ENCODE results near the gene SCN7A. TPM values are rescaled to one million over a fixed set of nuclear protein-coding genes. Genes with fewer than 3 reads are reported as not detected.
"Not testable (repeated sequence)": the region's sequence is repeated elsewhere in the genome, so short reads cannot be mapped to it uniquely, and the experiment has no call there.

The SCN7A gene
- total and polyA plus RNA-seq, 4 donors = 0.05 to 7.9 (median 1.1) TPM

- no peak overlapping the region for H3K9ac ChIP-seq (ENCODE audit: low read depth in 1 of 2, low read length in 2 of 2)
- no peak overlapping the region for H3K27ac ChIP-seq (ENCODE audit: low read depth in 1 of 2, low read length in 2 of 2)
- H3K4me3 ChIP-seq (ENCODE audit: low read depth in 1 of 3, low read length in 3 of 3) = no peak overlapping the region
- H3K9me3 ChIP-seq (ENCODE audit: control insufficient read depth in 4 of 4, low read length in 3 of 4) = no peaks in the 10 kb centered on the region
- H3K27me3 ChIP-seq (ENCODE audit: control insufficient read depth in 4 of 4, insufficient read depth in 4 of 4, low read length in 3 of 4) = no peaks in the 10 kb centered on the region
- TF ChIP-seq CTCF (IDR thresholded peaks at IDR 0.05; ENCODE audit: low read depth, low read length, missing input control) (no peak), EGR1 (IDR thresholded peaks at IDR 0.05; ENCODE audit: low read depth in 2 of 2) (no peak), ATF3 (IDR thresholded peaks at IDR 0.05) (no peak), YY1 (IDR thresholded peaks at IDR 0.05) (no peak), HNF4G (IDR thresholded peaks at IDR 0.05) (no peak), ZBTB33 (IDR thresholded peaks at IDR 0.05) (no peak), FOXA2 (IDR thresholded peaks at IDR 0.05) (no peak), REST (IDR thresholded peaks at IDR 0.05) (no peak), MAX (IDR thresholded peaks at IDR 0.05) (no peak), RXRA (IDR thresholded peaks at IDR 0.05) (no peak), SP1 (IDR thresholded peaks at IDR 0.05) (no peak), GABPA (IDR thresholded peaks at IDR 0.05 in 1 of 2, conservative IDR thresholded peaks at IDR 0.05 in 1 of 2) (no peak), RAD21 (IDR thresholded peaks at IDR 0.05) (no peak), TAF1 (conservative IDR thresholded peaks at IDR 0.05) (no peak), HNF4A (conservative IDR thresholded peaks at IDR 0.05) (no peak), FOXA1 (IDR thresholded peaks at IDR 0.05) (no peak), JUND (IDR thresholded peaks at IDR 0.05) (no peak), NR2F2 (IDR thresholded peaks at IDR 0.05) (no peak)
- DNase-seq (ENCODE audit: low spot score) = no peak
- no peaks in the 10 kb centered on the region for H3K36me3 ChIP-seq (ENCODE audit: control insufficient read depth in 4 of 4, insufficient read depth in 3 of 4, low read depth in 1 of 4, low read length in 3 of 4)
- H3K4me1 ChIP-seq (ENCODE audit: control insufficient read depth in 4 of 4, insufficient read depth in 4 of 4, low read length in 3 of 4) = peaks cover 1 to 5% (median 3%) of the 10 kb centered on the region in 4 donors
Measured at GRCh38 chr2:166360426-166360825, 133.6 kb downstream of the SCN7A start.

- whole genome bisulfite sequencing = 95% methylated on average over 4 of the region's 4 CpGs
- H3K36me3 ChIP-seq (ENCODE audit: control insufficient read depth in 4 of 4, insufficient read depth in 3 of 4, low read depth in 1 of 4, low read length in 3 of 4); H3K4me3 ChIP-seq (ENCODE audit: low read depth in 1 of 3, low read length in 3 of 3); H3K9me3 ChIP-seq (ENCODE audit: control insufficient read depth in 4 of 4, low read length in 3 of 4); DNase-seq (ENCODE audit: low spot score); H3K27me3 ChIP-seq (ENCODE audit: control insufficient read depth in 4 of 4, insufficient read depth in 4 of 4, low read length in 3 of 4); H3K9ac ChIP-seq (ENCODE audit: low read depth in 1 of 2, low read length in 2 of 2); H3K27ac ChIP-seq (ENCODE audit: low read depth in 1 of 2, low read length in 2 of 2); H3K4me1 ChIP-seq (ENCODE audit: control insufficient read depth in 4 of 4, insufficient read depth in 4 of 4, low read length in 3 of 4): not testable (repeated sequence)
Measured at GRCh38 chr2:166357950-166358321, 136.1 kb downstream of the SCN7A start.
